ENCODE results near the gene MBNL3.

The MBNL3 gene, protein sequence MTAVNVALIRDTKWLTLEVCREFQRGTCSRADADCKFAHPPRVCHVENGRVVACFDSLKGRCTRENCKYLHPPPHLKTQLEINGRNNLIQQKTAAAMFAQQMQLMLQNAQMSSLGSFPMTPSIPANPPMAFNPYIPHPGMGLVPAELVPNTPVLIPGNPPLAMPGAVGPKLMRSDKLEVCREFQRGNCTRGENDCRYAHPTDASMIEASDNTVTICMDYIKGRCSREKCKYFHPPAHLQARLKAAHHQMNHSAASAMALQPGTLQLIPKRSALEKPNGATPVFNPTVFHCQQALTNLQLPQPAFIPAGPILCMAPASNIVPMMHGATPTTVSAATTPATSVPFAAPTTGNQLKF

DNA sequence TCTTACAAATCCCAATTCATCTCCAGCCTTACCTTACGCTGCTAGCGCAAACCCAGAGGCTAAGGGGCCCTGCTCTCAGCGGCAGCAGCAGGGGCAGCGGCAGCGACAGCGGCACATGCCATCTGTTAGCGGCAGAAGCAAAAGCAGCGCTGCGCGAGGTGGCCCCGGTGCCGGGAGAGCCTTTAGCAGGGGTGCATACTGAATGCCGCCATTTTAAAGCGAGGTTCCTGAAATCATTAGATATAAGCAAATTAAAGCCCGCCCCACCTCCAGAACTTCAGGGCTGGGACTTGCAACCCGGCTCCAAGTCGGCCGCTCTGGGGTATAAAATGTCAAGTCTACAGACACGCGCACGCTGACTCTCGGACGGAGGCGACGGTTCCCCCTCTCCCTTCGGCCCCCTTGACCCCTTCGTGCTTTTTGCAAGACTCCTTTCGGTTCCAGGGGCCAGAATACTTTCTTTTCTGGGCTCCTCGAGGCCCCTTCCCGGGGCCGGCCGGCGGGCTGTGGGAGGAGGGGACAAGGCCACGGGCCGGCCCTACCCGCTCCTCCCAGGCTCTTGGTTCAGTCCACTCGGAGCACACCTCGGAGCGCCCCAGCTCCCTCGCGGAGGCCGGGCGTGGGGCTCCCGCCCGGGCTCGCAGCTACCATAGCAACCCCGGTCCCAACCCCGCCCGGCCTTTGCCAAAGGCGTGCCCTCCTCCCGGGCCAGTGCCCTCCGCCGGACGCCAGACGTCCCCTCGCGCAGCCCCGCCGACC lies at the start of gene MBNL3:
Gene MBNL3, minus strand, starts transcription at position 220 of the 759 bp plus-strand sequence. CDS start 49,427 bp downstream, outside the sequence.
- DNase-seq = peak; percentile 50

GRCh38 chrX:132533409-132533808 lies 44.6 kb upstream of the MBNL3 start:
- DNase-seq = no peak

DNA sequence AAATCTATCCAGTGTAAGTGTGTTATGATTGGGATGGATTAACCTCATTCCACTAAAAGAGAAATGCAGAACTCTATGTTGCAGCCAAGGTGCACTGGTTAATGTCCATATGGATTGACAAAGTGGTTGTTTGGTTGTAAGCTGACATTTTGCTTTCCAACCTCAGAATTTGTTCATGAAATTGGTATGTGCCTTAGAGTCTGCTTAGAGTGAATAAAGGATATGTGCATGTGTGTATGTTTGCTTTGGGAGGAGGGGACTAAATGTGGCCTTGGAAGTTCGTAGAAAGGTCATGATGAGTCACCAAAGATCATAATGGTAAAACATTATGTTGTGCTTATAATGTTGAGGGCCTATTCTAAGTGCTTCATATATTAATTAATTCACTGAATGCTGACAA lies 44.1 kb upstream of the MBNL3 start:
- no peak for DNase-seq

DNA sequence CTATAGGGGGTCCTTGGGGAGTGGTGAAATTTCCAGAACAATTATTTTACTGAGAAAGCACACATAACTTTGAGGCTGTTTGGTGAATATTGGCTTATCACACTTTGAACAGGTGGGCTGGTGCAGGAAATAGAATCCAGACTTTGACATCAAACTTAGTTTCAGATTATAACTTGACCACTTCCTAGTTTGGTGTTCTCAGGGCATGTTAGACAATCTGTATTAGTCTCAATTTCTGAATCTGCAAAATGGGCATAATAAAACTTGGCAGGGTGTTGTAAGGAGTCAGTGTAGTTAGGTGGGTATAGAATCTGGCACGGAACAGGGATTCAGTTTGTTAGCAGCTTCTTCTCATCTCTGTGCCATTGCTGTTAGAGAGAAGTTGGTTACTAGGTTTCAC lies 43.3 kb upstream of the MBNL3 start:
- DNase-seq = no peak

- DNase-seq = no peak
These were observed 32.0 kb upstream of the MBNL3 start for GRCh38 chrX:132520792-132521191.

- no peak for DNase-seq
These were observed 31.4 kb upstream of the MBNL3 start for GRCh38 chrX:132520213-132520612.

DNA sequence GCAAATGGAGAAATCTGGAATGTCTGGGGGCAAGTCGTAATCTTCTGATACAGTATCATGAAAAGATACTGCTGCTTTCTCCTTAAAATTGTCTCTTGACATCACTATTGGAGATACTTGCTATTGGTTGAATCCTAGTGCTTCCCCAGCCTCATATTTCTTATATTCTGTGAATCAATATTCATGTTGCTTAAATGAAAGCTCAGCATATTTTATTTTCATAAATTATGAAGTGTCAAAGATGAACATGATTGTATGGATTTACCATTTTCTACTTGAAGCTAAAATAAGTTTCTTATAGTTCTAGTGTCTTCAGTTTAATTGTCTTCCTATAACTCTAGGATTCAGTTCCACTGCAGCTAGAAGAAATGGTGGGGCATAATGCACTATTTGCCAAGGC lies 29.6 kb upstream of the MBNL3 start:
- no peak for DNase-seq

DNA sequence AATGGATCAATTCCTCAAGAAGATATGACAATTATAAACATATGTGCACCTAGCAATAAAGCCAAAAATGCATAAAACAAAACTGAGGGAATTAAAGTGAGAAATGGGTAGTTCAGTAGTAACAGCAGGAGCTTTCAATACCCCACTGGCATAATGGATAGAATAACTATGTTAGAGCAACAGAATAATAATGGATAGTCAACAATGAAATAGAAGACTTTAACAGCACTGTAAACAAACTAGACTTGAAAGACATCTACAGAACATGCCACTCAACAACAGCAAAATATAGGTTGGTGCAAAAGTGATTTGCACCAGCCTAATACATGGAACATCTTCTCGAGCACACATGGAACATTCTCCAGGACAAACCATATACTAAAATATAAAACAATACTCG lies 20.0 kb upstream of the MBNL3 start:
- DNase-seq = no peak

DNA sequence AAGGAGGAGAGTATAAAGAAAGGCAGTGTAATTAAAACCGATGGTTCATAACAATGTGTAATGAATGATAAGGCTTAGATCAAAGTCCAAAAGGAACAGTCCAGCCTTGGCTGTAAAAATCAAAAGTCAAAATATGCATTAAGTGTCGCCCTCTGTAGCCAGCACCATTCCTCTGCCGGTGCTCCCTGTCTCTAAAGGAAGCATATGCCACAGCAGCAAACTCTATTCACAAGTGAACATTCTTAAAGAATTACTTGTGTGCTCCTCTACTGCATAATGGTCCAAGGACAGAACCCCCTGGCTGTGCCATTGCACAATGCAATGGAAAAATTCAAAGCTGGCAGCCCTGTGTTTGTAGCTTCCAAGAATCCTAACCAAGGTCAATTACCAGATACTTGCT lies 16.3 kb upstream of the MBNL3 start:
- no peak for DNase-seq

- no peak for DNase-seq
These were observed 15.6 kb upstream of the MBNL3 start for GRCh38 chrX:132504417-132504816.

DNA sequence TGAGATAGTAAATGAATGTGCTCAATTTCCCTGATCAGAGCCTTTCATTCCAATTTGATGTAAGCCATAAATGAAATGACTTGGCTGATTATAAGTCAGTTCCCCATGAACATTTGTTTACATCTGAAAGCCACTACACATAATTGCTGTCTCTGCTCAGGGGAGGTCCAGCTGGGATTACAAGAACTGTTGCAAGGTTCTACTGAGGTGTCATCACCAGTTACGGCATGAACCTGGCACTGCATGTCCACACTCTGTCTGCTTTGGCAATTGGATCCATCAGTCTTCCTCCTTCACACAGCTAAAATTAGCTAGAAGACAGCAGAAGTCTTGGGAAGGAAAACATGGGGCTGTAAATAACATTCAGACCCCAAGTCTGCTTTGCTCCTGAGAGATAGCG lies 12.8 kb upstream of the MBNL3 start:
- no peak for DNase-seq

- no peak for DNase-seq
These were observed 8.6 kb upstream of the MBNL3 start for GRCh38 chrX:132497432-132497831.

DNA sequence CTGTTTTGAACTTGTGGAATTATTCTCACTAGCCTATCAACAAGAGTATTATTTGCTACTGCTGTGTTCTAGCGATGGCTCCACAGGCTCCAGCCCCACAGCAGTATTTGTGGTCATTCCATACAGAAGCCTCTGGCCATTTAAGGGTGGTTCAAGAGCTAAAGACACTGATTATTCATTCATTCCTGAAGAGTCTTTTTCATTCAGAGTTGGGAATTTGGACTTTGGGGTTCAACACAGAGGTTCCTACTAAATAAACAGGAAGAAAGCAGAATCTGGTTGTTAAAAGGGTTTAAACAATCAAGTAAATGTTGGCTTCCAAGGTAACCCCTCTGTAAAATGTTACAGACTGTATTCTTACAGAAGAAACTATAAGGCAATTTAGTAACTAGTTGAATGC lies 4.3 kb upstream of the MBNL3 start:
- no peak for DNase-seq

DNA sequence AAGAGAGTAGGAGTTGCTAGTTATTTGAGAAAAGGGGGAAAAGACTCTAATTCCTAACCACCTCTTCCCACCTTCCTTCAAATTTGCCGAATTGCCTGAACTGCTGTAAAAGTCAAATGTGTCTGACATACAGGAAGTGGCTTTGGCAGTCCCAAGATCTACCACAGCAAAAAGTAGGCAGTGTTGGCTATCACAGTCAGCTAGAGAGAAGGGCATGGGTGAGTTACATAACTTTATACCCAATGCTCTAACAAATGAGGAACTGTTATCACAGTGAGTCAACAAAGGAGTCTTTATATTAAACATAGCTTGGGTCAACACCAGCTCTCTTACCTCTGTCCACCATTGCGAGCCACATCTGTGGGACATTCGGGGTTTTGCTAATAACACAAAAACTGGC lies 2.4 kb upstream of the MBNL3 start:
- no peak for DNase-seq

DNA sequence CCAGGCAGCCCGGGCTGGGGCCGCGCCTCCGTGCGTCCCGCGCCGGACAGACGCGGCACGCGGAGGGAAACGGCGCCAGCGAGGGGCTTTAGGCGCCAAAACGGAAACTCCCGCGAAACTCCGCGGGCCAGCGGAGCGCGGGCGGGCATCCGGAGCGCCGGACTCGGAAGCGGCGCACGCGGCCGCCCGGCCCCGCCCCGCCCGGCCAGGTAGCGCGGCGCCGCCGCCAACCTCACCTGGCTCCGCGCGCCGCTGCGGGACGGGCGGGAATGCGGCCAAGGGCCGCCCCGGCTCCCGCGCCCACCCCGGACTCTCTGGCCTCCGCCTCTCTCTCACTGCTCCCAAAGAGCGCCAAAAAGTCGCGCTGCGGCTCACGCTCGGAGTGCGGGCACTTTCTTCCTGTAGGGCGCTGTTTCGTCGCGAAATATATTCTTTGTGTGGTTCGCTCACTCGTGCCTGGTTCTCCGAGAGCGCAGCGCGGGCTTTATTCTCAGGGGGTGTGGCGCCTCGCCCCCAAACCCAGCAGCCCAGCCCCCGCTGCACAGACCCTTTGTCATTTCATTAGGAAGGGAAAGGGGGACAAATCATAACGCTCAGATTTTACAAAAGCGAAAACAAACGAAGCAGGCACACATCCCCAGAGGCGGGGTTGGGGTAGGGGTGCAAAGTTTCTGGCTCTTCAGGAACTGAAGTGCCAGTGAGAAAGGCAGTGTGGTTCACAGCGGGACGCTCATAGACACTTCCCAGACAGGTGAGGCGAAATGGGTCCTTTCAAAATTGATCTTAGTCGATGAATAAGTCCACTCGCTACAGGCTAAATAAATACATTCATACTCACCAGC lies 961 bp upstream of the MBNL3 start:
- peak; percentile 30 for DNase-seq

GRCh38 chrX:132488180-132488705 lies 595 bp downstream of the MBNL3 start:
- no peak for DNase-seq

- no peak for DNase-seq
These were observed 2.1 kb downstream of the MBNL3 start for GRCh38 chrX:132486599-132487178.

GRCh38 chrX:132483951-132484350 lies 4.9 kb downstream of the MBNL3 start:
- no peak for DNase-seq

DNA sequence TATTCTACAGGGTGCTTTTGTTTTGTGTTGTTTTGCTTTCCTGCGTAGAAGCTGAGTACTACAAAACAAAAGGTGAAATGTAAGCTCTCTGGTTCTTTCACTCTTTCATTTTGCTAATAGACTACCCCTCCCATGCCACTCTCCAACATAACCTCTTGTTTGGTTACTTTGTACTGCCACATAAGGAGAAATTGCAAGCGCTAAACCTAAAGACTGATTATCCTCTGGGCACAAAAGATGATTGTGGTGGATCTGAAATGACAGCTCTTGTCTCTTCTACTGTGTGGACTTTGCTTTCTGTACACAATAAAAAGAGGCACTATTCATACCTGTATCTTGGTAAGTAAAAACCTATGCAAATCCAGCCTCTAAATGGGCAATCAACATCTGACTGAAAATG lies 5.3 kb downstream of the MBNL3 start:
- no peak for DNase-seq

- no peak for DNase-seq
These were observed 6.2 kb downstream of the MBNL3 start for GRCh38 chrX:132482632-132483031.

GRCh38 chrX:132481449-132481848 lies 7.4 kb downstream of the MBNL3 start:
- DNase-seq = no peak

- peak; percentile 58 for DNase-seq
These were observed 8.1 kb downstream of the MBNL3 start for GRCh38 chrX:132480581-132481203.
